Limb (tissue), 2 donors: Measurements from ENCODE around the gene ZNF567.

Source experiments
- DNase-seq, 2 donors: peaks; one replicate each; pipeline ENCODE4 v3.0.0-alpha.2; 2016; ENCODE audit errors: extremely low spot score in 2 of 2

Gene ZNF567

DNA sequence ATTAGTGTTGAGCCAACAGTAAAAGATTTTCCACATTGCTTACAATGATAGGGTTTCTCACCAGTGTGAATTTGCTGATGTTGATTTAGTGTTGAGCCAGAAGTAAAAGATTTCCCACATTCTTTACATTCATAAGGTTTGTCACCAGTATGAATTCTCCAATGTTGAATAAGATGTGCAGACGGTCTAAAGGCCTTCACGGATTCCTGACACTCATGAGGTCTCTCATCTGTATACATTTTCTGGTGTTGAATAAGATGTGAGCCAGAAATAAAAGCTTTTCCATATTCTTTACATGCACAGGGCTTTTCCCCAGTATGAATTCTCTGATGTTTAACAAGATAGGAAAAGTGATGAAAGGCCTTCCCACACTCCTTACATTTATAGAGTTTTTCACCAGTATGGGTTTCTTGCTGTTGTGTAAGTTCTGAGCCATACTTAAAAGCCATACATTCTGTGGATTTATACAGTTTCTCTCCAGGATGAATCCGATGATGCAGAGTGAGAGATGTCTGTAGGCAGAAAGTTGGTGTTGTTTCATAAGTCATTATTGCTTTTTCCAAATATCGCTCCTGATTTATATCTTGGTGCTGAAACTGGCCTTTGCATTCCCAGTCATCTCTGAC is 62.8 kb downstream of the ZNF567 start:
- DNase-seq = no peak
